GM03348 (cell line): Measurements from ENCODE around the gene GLOD4.

Experiments
- DNase-seq: peaks from one replicate; pipeline ENCODE4 v3.0.0; 2012; ENCODE audit warnings: low spot score

The GLOD4 gene

DNA sequence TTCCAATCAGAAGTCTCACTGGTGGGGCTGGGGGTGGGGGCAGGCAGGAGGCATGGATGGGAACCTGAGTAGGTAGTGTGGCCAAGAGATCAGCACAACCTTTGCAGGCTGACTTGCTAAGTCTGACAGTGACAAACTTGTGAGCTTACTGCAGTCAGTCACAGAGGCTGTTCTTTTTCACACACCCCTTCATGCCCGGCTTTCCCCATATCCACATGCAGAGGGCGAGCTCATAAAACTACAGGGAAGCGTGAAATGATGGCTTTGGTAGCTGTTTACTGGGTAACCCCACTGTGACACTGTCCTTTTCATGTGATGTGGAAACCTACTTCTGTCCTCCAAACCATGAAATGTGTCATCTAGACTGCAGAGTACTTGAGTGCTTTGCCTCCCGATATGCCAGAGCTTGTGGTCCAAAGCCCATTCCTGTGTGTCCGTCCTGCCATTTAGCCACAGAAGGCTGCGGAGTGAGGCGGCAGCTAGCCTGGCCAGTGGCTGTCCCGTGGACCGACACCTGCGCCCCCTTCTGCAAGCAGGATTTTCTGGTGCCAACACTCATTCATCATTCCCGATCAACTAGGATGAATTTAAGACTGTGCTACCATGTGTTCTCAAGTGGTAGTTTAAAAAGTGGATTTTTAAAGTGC is 39.8 kb downstream of the GLOD4 start:
- no peak for DNase-seq

DNA sequence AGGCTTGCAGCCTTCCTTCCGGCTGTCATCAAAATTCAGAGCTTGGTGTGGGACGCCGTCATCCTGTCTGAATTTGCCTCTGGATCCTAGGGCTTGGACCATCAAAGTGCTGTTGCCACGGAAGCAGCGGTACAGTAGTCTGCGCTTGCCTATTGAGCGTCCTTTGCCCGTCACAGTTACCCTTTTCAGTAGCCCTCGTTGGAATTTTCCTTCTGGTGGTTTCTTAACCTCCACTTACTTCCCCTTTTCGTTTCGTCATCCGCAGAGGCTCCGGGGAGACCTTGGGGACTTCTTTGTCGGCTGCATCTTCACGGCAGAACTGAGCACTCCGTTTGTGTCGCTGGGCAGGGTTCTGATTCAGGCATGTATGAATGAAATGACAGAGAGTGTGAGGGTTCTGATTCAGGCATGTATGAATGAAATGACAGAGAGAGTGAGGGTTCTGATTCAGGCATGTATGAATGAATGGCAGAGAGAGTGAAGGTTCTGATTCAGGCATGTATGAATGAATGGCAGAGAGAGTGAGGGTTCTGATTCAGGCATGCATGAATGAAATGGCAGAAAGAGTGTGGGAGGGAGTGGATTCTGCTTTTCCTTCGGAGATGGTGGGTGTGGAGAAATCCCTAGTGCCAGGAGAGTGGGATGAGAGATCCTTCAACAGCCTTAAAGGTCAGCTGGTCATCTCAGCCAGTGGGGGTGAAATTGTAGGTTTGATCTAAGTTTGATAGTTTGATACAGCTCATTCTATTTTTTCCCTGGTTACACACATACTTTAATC is 41.7 kb downstream of the GLOD4 start:
- DNase-seq, result no peak

DNA sequence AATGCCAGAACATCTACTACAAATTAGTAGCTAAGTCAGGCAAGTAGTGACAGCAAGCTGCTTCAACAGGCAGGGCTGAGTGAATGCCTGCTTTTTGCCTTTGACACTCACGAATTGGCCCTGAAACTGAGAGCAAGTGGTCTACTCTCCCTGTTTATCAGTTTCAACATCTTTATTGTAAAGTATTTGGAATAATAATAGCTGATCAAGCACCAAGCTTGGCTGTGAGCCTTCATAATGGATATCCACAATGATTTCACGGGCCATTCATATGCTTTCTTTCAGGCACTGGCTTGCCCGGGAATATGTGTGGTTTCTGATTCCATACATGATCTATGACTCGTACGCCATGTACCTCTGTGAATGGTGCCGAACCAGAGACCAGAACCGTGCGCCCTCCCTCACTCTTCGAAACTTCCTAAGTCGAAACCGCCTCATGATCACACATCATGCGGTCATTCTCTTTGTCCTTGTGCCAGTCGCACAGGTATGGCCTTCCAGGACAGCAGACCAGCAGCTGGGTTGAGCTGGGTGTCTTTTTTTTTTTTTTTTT is 44.4 kb downstream of the GLOD4 start:
- no peak for DNase-seq

DNA sequence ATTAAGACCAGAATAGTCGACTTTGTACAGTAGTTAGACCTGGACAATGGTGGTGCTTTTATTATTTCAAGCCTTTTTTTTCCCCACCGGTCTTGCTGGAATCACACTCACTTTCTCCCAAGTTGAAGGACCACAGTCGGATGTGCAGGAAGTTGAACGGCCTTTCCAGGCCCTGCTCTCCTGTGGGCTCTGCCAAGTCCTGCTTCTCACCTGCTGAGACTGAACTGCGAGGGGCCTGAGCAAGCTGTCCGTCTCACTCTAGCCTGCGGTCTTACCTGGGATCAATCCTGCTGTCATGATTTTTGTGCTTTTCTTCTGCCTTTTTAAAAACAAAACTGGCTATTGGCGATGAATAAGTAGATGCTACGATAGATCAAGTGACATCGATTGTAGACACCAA is 48.3 kb downstream of the GLOD4 start:
- no peak for DNase-seq

DNA sequence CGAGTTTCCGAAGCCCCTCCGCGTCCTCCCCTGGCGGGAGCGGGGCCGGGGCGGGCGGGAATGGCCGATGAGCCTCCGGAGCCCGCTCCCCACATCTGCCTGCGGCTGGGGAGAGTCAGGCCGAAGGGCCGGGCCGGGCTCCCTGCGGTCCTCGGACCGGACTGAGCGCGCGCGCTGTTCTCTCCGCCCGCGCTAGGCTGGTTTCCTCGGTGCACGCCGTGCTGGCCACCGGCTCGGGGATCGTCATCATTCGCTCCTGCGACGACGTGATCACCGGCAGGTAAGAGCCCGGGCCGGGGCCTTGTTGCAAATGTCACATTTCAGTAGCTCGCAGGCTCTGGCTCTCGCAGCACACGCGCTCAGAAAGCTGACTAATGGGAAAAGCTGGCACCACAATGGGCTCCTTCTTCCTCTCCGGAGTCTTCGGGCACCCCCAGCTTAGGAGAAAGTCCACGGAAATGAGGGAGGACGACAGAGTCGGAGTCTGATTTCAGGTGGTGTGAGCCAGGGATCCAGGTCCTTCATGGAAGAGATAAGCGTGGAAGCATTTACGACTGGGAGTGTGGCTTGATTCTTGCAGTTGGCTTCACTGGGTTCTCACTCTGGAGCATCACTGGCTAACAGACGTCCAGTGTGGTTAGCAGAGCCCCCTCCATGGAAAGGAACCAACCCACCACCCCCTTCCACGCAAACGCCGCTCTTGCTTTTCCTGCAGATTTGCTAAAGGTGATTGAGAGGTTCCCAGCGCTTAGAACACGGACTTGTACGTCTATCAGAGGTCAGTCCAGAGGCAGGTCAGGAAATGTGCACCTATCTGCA is 49.0 kb downstream of the GLOD4 start:
- DNase-seq, result peak; percentile 60

DNA sequence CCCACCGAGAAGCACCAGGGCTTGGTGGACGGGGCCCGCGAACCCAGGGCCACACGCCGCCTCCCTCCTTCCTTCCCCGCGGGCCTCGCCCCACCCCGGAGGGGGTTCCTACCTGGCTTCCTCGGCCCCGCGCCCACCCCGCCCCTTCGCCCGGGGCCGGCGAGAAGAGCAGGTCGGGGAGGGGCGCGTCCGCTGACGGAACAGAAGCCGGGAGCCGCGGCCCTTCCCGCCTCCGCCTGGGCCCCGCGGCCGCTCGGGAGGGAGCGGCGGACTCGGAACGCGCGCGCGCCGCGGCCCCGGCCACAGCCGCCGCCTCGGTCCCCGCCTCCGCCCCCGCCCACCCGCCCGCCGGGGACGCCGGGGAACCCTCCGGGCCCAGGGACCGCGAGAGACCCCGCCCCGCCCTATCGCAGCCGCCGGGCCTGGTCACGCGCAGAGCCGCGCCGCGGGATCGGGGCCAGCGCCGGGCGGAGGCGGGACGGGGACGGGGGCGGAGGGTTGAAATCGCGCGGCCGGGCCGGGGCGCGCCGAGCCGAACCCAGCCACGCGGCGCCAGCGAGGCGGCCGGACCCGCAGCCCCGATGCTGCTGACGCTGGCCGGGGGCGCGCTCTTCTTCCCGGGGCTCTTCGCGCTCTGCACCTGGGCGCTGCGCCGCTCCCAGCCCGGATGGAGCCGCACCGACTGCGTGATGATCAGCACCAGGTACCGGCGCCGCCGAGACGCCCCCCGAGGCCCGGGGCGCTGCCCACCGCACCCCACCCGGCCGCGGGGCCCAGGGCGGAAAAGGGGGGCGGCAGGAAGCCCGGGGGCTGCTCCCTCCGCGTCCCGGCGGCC is 49.8 kb downstream of the GLOD4 start, which contains the start of gene TLCD3A:
Gene TLCD3A, plus strand, starts transcription at position 530 of the 835 bp plus-strand sequence. Its CDS starts 52 bp downstream, at position 582.
- peak; percentile 94 for DNase-seq

DNA sequence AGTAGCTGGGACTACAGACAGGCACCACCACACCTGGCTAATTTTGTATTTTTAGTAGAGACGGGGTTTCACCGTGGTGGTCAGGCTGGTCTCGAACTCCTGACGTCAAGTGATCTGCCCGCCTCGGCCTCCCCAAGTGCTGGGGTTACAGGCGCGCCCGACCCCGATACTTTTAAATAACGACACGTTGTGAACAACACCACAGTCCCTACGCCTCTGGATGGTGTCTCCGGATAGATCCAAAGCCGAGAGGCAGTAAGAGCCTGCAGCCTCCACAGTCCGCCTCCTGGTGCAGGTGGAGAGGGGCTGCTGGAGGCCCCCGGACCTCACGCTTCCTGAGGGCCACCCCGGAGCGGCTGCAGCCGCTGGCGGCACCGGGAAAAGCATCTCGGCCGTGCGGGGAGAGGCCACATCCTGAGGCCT is 50.4 kb downstream of the GLOD4 start:
- no peak for DNase-seq

DNA sequence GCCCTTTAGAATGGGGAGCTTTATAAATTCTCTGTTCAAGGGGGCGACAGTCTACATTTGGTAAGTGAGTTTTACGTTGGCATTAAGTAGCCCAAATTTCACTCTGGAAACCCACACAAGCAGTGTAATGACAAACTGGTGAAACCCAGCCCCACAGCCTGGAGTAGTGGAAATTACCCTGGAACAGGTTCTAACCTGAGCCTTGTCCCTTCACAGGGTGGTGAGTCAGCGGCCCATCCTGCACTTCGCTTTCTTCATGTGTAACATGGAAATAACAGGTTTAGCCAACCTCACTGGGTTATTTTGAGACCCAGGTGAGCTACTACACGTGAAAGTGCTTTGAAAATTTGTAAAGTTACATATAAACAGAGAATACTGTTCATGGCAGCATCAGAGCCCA is 53.2 kb downstream of the GLOD4 start:
- no peak for DNase-seq

DNA sequence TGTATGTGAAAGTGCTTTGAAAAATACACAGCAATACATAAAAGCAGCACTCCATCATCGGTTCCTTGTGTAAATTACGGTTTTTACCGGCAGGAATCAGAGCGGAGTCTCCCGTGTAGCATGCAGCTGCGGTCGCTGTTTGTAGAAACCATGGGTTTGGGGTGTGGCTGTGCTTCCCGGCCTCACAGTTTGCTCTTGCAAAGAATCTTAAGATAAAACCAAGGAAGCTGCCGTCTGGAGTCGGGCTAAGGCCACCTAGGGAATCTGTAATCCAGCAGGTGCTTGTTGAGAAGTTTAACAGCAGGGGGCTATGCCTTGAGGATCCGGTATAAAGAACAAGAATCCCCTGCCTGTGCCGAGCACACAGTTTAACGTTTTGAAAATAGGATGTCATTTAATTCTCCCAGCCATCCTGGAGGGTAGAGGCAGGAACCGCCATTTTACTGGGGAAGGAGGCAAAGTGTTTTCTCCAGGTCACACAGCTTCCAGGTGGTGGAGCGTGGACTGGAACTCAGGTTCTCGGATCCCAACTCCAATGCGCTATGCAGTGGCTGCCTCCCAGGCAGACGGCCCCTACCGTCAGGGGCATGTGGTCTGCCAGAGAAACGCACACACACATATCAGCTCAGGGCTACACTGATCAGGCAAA is 55.7 kb downstream of the GLOD4 start:
- DNase-seq, result no peak

DNA sequence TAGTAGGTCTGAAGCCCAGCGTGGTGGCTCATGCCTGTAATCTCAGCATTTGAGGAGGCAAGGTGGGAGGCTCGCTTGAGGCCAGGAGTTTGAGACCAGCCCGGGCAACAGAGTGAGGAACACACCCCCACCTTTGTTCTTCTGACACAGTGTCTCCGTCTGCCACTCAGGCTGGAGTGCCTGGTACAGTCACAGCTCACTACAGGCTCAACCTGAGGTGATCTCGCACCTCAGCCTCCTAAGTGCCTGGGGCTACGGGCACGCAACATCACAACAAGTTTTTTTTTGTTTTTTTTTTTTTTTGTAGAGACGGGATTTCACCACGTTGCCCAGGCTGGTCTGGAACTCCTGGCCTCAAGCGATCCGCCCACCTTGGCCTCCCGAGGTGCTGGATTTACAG is 56.3 kb downstream of the GLOD4 start:
- no peak for DNase-seq

DNA sequence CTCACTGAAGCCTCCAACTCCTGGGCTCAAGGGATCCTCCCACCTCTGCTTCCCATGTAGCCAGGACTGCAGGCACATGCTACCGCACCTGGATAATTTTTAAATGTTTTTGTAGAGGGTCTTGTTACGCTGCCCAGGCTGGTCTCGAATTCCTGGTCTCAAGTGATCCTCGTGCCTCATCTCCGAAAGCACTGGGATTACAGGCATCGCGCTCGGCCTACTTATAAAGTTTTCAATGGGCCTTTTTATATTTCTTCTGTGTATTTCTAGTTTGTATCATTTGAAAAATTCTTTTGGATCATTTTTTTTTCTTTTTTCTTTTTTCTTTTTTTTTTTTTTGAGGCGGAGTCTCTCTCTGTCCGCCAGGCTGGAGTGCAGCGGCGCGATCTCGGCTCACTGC is 57.0 kb downstream of the GLOD4 start:
- DNase-seq, result no peak

DNA sequence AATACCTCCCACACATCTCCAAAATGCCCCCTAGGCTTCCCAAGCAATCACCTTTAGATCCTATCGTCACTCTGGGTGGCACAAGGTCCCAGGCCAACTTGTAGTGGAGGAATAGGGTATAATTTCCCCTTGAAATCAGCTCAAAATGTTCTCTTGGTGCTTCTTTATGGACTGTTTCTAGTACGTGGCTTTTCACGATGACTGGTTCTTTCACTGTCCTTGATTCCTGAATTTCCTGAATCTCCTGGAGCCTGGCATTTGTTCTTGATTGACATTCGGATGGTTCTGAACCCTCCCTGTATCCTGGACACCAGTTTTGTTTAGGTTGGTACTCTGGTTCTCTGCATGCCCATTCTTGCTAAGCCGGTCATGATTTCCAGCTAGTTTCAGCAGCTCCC is 60.5 kb downstream of the GLOD4 start:
- no peak for DNase-seq

DNA sequence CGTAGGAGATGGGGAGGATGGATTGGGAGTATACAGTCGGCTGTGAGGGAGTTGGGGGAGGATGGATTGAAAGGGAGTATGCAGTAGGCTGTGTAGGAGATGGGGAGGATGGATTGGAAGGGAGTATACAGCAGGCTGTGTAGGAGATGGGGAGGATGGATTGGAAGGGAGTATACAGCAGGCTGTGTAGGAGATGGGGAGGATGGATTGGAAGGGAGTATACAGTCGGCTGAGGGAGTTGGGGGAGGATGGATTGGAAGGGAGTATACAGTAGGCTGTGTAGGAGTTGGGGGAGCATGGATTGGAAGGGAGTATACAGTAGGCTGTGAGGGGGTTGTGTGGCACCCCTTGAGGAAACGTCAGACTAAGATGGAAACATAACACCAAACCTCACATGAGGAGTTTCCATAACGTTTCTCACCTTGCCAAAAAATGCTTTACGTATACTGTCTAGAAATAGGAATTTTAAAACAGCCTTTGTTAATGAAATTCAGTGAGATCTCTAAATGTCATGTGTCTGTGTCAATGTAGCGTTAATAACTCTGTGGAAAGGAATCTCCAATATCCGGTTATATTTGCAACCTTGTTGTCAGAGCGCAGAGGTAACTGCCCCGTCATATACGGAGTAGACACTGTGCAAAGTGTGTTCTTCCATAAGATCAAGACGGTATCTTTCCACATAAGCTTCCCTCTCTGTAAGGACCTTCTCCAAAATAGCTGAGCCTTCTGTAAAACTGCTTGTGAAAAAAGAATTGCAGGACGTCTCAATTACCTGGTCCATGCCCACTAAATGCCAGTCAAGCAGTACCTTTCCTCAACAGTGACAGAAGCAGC is 61.2 kb downstream of the GLOD4 start:
- no peak for DNase-seq

DNA sequence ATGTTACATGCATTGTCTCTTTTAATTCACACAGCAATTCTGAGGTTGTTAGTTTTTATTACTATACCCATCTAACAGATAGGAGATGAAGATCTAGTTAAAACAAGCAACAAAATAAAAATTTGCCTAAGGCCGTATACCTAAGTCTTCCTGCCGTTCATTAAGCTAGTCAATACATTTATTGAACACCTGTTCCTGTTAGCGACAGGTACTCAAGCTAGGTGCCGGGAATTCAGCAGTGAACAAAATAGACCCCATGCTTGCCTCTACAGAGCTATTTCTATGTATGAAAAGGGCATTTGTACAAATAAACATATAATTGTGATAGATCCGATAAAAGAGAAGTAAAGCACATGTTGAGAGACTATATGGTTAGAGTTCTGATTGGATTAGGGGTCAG is 64.0 kb downstream of the GLOD4 start:
- no peak for DNase-seq
